Measurements from ENCODE around the gene CENPX.

The CENPX gene

DNA sequence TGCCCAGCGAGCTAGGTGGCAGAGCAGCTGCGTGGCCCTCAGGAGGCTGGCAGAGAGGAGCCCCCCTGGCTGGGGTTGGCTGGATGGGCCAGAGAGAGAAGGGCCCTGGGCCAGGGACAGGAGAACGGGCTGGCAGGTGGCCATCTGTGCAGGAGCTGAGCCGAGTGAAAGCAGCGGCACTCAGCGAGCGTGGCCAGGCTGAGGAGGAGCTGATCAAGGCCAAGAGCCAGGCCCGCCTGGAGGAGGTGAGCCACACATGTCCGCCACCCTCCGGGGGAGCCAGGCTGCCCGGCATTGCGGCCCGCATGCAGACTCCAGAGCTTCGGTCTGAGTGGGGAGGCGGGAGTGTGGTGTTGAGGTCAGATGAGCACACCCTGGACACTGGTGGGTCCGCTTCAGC is 6.7 kb upstream of the CENPX start:
- TF ChIP-seq, protein P1, sequence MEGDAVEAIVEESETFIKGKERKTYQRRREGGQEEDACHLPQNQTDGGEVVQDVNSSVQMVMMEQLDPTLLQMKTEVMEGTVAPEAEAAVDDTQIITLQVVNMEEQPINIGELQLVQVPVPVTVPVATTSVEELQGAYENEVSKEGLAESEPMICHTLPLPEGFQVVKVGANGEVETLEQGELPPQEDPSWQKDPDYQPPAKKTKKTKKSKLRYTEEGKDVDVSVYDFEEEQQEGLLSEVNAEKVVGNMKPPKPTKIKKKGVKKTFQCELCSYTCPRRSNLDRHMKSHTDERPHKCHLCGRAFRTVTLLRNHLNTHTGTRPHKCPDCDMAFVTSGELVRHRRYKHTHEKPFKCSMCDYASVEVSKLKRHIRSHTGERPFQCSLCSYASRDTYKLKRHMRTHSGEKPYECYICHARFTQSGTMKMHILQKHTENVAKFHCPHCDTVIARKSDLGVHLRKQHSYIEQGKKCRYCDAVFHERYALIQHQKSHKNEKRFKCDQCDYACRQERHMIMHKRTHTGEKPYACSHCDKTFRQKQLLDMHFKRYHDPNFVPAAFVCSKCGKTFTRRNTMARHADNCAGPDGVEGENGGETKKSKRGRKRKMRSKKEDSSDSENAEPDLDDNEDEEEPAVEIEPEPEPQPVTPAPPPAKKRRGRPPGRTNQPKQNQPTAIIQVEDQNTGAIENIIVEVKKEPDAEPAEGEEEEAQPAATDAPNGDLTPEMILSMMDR (conservative IDR thresholded peaks at IDR 0.05; ENCODE audit: low read depth), result no peak
- POLR2A ChIA-PET (ENCODE audit: low non-redundant PET), result interaction anchor here (0.6 kb wide), 1 partner anchor 11 kb away, joined by 9 read pairs; no protein-coding TSS in a partner anchor
- DNase-seq (ENCODE audit: low spot score), result no peak
- CTCF ChIA-PET, result interaction anchor here (0.5 to 3.1 kb wide), 7 partner anchors 8 to 136 kb away, joined by 3 to 24 read pairs (median 5); partner anchors contain the start of genes CENPX and DCXR
- H3K27ac ChIP-seq, result peak overlapping the region; percentile 82; the same call in 1 of the 2 replicates

DNA sequence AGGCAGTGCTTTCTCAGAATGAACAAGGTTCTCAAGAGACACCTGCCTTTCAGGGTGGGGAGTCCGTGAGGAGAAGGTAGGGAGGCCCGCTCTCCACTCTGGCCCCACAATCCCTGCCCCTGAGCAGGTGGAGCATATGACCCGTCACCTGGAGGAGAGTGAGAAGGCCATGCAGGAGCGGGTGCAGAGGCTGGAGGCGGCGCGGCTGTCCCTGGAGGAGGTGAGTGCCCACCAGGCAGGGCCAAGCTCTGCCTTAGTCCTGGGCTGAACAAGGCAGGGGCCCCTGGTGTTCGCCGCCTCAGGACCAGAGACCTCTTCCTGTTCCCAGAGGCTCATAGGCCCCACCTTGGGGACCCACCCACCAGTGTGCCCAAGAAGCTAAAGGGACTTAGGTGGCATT is 6.3 kb upstream of the CENPX start:
- CTCF ChIA-PET, result interaction anchor here (0.7 to 3.1 kb wide), 4 partner anchors 9 to 126 kb away, joined by 3 to 24 read pairs (median 10); partner anchors contain the start of gene DCXR
- no peak for DNase-seq (ENCODE audit: low spot score)
- TF ChIP-seq, protein P1 (conservative IDR thresholded peaks at IDR 0.05; ENCODE audit: low read depth), result no peak
- no peak overlapping the region for H3K27ac ChIP-seq
- POLR2A ChIA-PET (ENCODE audit: low non-redundant PET), result no interaction called here

DNA sequence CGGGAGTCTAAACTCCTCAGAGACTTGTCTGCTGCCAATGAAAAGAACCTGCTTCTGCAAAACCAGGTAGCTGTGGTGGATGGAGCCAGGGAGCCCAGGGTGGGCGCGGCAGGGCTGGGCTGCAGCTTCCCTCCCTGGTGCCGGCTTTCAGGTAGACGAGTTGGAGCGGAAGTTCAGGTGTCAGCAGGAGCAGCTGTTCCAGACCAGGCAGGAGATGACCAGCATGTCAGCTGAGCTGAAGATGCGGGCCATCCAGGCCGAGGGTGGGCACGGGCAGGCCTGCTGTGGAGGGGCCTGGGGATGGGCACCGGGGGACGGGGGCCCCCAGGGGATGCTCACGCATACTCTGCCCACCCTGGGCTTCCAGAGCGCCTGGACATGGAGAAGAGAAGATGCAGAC is 5.6 kb upstream of the CENPX start:
- DNase-seq (ENCODE audit: low spot score), result no peak
- TF ChIP-seq, protein P1 (conservative IDR thresholded peaks at IDR 0.05; ENCODE audit: low read depth), result no peak
- CTCF ChIA-PET, result interaction anchor here (0.7 kb wide), 1 partner anchor 27 kb away, joined by 3 read pairs; no protein-coding TSS in a partner anchor
- POLR2A ChIA-PET (ENCODE audit: low non-redundant PET), result interaction anchor here (0.7 kb wide), 1 partner anchor 12 kb away, joined by 3 read pairs; no protein-coding TSS in a partner anchor
- H3K27ac ChIP-seq, result no peak overlapping the region

DNA sequence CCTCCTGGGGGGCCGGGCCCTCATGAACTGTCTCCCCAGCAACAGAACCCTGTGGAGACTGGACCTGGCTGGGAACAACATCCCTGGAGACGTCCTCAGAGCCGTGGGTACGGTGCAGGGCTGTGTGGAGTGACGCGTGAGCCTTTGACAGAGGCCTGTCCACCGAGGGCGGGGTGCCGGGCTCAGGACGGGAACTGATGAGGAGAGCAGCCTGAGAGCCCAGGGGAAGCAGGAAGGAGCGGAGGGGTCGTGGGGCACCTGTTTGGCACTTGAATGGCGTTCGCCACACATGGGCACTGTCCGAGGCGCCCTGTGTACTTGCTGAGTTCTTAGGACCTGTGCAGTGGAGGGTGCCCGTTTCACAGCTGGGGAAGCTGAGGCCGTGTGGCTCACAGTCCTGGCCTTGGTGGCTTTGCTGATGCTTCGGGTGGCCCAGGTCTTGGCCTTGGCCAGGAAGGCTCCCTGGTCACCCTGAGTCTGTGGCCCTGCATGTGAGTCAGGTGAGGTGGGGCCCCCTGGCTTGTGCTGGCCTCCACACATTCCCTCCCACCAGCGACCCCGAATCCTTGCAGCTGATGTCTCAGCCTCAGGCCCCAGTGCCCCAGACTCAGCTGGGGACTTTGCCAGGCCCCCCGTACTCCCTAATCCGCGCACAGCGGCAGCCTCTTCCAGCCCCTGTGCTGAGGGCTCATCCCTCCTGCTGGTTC is 2.9 kb upstream of the CENPX start:
- ChIA-PET CTCF (interaction anchor here (0.6 to 1.3 kb wide), 3 partner anchors 33 to 271 kb away, joined by 3 to 4 read pairs (median 4); no protein-coding TSS in a partner anchor), POLR2A (ENCODE audit: low non-redundant PET) (interaction anchor here (0.5 kb wide), 1 partner anchor 95 kb away, joined by 3 read pairs; no protein-coding TSS in a partner anchor)
- TF ChIP-seq, protein P1 (conservative IDR thresholded peaks at IDR 0.05; ENCODE audit: low read depth), result no peak
- DNase-seq (ENCODE audit: low spot score), result no peak
- peak overlapping the region; percentile 70 for H3K27ac ChIP-seq

DNA sequence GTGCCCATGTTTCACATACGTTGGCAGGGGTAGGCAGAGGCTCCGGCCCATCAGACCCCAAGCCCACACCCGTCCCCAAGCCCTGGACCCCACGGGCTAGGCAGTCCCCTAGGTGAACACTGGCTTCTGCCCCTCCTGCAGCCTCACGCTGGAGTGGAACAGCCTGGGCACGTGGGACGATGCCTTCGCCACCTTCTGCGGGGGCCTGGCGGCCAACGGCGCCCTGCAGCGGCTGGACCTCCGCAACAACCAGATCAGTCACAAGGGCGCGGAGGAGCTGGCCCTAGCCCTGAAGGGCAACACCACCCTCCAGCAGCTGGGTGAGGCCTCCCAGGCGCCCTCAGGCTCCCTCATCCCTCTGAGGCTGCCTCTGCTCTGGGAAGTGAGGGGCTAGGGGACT is 2.2 kb upstream of the CENPX start:
- POLR2A ChIA-PET (ENCODE audit: low non-redundant PET), result no interaction called here
- CTCF ChIA-PET, result interaction anchor here (1.3 kb wide), 1 partner anchor 65 kb away, joined by 4 read pairs; no protein-coding TSS in a partner anchor
- H3K27ac ChIP-seq, result peak overlapping the region; percentile 70
- TF ChIP-seq, protein P1 (conservative IDR thresholded peaks at IDR 0.05; ENCODE audit: low read depth), result no peak
- DNase-seq (ENCODE audit: low spot score), result no peak

DNA sequence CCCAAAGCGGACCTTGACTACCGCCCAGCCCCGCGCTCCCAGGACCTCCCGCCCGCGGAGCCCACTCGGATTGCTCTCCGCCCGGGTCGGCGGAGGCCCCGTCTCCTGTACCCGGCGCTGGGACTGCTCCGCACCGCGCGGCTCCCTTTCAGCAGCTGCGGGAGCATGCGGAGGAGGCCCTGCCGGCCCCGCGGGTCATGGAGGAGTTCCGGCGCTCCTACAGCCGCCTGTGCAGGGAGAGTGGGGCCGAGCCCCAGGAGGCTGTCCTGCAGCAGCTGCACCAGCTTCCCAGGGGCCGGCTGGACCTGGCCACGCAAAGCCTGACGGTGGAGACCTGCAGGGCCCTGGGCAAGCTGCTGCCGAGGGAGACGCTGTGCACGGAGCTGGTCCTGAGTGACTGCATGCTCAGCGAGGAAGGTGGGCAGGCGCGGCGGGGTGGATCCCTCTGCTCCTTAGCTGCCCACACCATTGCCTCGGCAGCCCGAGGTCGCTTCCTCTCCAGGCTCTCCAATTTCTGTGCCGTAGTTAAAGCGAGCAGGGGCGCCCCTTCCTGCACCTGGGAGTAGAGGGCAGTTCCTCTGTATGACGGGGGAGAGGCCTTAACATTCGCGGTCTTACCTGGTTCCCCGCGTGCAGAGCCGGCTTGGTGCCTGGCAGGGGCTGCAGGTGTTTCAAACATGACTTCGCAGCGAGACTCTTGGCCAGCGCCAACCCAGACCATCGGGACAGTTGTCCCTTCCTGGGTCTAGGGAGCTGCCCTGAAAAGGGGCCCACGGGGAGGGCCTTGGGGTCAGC is 966 bp upstream of the CENPX start:
- H3K27ac ChIP-seq, result peak overlapping the region; percentile 70
- DNase-seq (ENCODE audit: low spot score), result no peak
- TF ChIP-seq, protein P1 (conservative IDR thresholded peaks at IDR 0.05; ENCODE audit: low read depth), result no peak

More for the DNA sequence above, 966 bp upstream of the CENPX start:
- ChIA-PET POLR2A (ENCODE audit: low non-redundant PET) (interaction anchor here (1.0 kb wide), 1 partner anchor 8 kb away, joined by 3 read pairs; the partner anchor contains the start of gene RAC3), CTCF (interaction anchor here (0.6 to 4.9 kb wide), 4 partner anchors 14 to 89 kb away, joined by 3 to 128 read pairs (median 4); partner anchors contain the start of genes DCXR and NOTUM)

All from RWPE1 (cell line).